ENCODE results near the gene MZT2B. TPM values are rescaled to one million over a fixed set of nuclear protein-coding genes. Genes with fewer than 3 reads are reported as not detected.
A peak's percentile ranks its signal among the peaks of the same experiment; 100 is the strongest.

Gene MZT2B
- total and polyA plus RNA-seq, 2 of the 13 experiments (the other 11 are each of a cell fraction or from before 2014, with no cell fraction given): 253 to 410 TPM

GRCh38 chr2:130181325-130181879 lies 660 bp upstream of the MZT2B start, which contains the start of gene SMPD4 (continued):
- TF ChIP-seq KLF15 (CRISPR knock-in tag; IDR thresholded peaks at IDR 0.05; ENCODE audit: borderline replicate concordance) (no peak), ERF (CRISPR knock-in tag; IDR thresholded peaks at IDR 0.05) (peak; percentile 77), HBP1 (CRISPR knock-in tag; IDR thresholded peaks at IDR 0.05; ENCODE audit: low read depth) (peak; percentile 98), FOXM1 (CRISPR knock-in tag; IDR thresholded peaks at IDR 0.05) (no peak), NFIC (IDR thresholded peaks at IDR 0.05; ENCODE audit: low read length) (no peak), ZBTB8A (CRISPR knock-in tag; IDR thresholded peaks at IDR 0.05; ENCODE audit: borderline replicate concordance, low read depth) (no peak), SRSF4 (IDR thresholded peaks at IDR 0.05; ENCODE audit: low read depth, low read length, poor library complexity, severe bottlenecking) (no peak), ZNF766 (CRISPR knock-in tag; IDR thresholded peaks at IDR 0.05; ENCODE audit: borderline replicate concordance) (0 out of 2 replicates have a peak, but pooled peaks have one; percentile 32), ZNF543 (CRISPR knock-in tag; IDR thresholded peaks at IDR 0.05) (peak; percentile 56; the same call in 1 of the 2 replicates), ZMYM3 (CRISPR knock-in tag; IDR thresholded peaks at IDR 0.05) (no peak), NRL (CRISPR knock-in tag; IDR thresholded peaks at IDR 0.05; ENCODE audit: borderline replicate concordance) (peak; percentile 88; the same call in 1 of the 2 replicates), ZNF12 (CRISPR knock-in tag; IDR thresholded peaks at IDR 0.05) (no peak), RBM22 (optimal IDR thresholded peaks at IDR 0.05; ENCODE audit: low read length) (no peak), GPBP1L1 (CRISPR knock-in tag; IDR thresholded peaks at IDR 0.05) (no peak), ZNF782 (CRISPR knock-in tag; IDR thresholded peaks at IDR 0.05; ENCODE audit: borderline replicate concordance) (peak; percentile 58; the same call in 1 of the 2 replicates), ZNF841 (CRISPR knock-in tag; IDR thresholded peaks at IDR 0.05; ENCODE audit: borderline replicate concordance) (no peak; the same call in 1 of the 2 replicates), RFX5 (IDR thresholded peaks at IDR 0.05; ENCODE audit: low read depth, low read length) (no peak), KDM5B (CRISPR knock-in tag; IDR thresholded peaks at IDR 0.05; ENCODE audit: borderline replicate concordance) (peak; percentile 72; the same call in 1 of the 2 replicates), PBX2 (CRISPR knock-in tag; IDR thresholded peaks at IDR 0.05) (no peak), MTERF4 (CRISPR knock-in tag; IDR thresholded peaks at IDR 0.05) (peak; percentile 95), JUN (CRISPR knock-in tag; IDR thresholded peaks at IDR 0.05) (no peak), REPIN1 (CRISPR knock-in tag; IDR thresholded peaks at IDR 0.05; ENCODE audit: borderline replicate concordance, low read depth) (peak; percentile 74), CBFB (CRISPR knock-in tag; IDR thresholded peaks at IDR 0.05) (peak; percentile 71), ZNF224 (CRISPR knock-in tag; IDR thresholded peaks at IDR 0.05) (0 out of 2 replicates have a peak, but pooled peaks have one; percentile 40), KMT2A (CRISPR knock-in tag; IDR thresholded peaks at IDR 0.05) (peak; percentile 58; the same call in 1 of the 2 replicates), NR2F2 (IDR thresholded peaks at IDR 0.05; ENCODE audit: borderline replicate concordance, low read depth) (no peak; the same call in 1 of the 2 replicates), ZNF136 (CRISPR knock-in tag; IDR thresholded peaks at IDR 0.05; ENCODE audit: low read depth) (no peak)

Data from HepG2 (cell line).